Dermis blood vessel endothelial cell (primary cell): Measurements from ENCODE around the gene PCDHGB4. TPM values are rescaled to one million over a fixed set of nuclear protein-coding genes. Genes with fewer than 3 reads are reported as not detected.
A peak's percentile ranks its signal among the peaks of the same experiment; 100 is the strongest.
"Not testable (repeated sequence)": the region's sequence is repeated elsewhere in the genome, so short reads cannot be mapped to it uniquely, and the experiment has no call there.

Experiments used
- DNase-seq: peaks from one replicate; pipeline ENCODE4 v3.0.0; 2010
- total RNA-seq: library from RNA; depleted of rRNA; stranded (reverse); fragments of >200 nt; gene quantifications from 2 replicates; pipeline ENCODE4 v1.2.3, GENCODE V29; 2014

The PCDHGB4 gene
- total RNA-seq = 11.3 and 14.5 TPM in 2 replicates

- peak; percentile 67 for DNase-seq
These were observed at the start of gene PCDHGB4 for GRCh38 chr5:141387557-141388311. PCDHGB4 (plus strand) TSS chr5:141387698; CDS start chr5:141387885, 187 bp downstream.

GRCh38 chr5:141338538-141339306 lies 48.8 kb upstream of the PCDHGB4 start, which contains the start of gene PCDHGA2:
PCDHGA2 (plus strand) TSS chr5:141338760.
- peak; percentile 72 for DNase-seq

DNA sequence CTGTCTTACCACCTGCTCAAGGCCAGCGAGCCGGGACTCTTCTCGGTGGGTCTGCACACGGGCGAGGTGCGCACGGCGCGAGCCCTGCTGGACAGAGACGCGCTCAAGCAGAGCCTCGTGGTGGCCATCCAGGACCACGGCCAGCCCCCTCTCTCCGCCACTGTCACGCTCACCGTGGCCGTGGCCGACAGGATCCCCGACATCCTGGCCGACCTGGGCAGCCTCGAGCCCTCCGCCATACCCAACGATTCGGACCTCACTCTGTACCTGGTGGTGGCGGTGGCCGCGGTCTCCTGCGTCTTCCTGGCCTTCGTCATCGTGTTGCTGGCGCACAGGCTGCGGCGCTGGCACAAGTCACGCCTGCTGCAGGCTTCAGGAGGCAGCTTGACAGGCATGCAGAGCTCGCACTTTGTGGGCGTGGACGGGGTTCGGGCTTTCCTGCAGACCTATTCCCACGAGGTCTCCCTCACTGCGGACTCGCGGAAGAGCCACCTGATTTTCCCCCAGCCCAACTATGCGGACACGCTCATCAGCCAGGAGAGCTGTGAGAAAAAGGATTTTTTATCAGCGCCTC lies 46.6 kb upstream of the PCDHGB4 start:
- DNase-seq = not testable (repeated sequence)

DNA sequence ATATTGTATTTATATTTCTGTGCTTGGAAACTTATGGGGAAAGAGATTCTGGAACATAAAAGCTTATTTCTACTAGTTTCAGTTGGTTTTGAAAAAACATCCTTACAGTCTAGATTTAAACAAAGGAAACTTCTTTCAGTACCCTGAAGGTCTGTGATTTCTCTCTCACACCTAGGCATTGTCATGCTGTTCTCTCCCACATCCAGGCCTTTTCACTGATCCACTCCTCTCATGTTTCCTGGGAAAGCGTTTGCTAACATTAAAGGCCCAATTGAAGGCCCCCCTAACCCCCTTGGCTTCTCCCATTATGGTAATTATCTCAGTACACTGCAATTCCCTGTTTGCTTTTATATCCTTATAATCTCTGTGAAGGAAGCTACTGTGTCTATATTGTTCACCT lies 44.7 kb upstream of the PCDHGB4 start:
- DNase-seq = no peak

- DNase-seq = peak; percentile 78
These were observed 44.1 kb upstream of the PCDHGB4 start, which contains the start of gene PCDHGA3 for GRCh38 chr5:141343242-141343952. PCDHGA3 (plus strand) TSS chr5:141343829; CDS start chr5:141344034, 205 bp downstream.

- no peak for DNase-seq
These were observed 43.5 kb upstream of the PCDHGB4 start for GRCh38 chr5:141343953-141344463.

- DNase-seq = no peak
These were observed 42.2 kb upstream of the PCDHGB4 start for GRCh38 chr5:141345327-141345726.

- DNase-seq = not testable (repeated sequence)
These were observed 41.5 kb upstream of the PCDHGB4 start for GRCh38 chr5:141346017-141346416.

DNA sequence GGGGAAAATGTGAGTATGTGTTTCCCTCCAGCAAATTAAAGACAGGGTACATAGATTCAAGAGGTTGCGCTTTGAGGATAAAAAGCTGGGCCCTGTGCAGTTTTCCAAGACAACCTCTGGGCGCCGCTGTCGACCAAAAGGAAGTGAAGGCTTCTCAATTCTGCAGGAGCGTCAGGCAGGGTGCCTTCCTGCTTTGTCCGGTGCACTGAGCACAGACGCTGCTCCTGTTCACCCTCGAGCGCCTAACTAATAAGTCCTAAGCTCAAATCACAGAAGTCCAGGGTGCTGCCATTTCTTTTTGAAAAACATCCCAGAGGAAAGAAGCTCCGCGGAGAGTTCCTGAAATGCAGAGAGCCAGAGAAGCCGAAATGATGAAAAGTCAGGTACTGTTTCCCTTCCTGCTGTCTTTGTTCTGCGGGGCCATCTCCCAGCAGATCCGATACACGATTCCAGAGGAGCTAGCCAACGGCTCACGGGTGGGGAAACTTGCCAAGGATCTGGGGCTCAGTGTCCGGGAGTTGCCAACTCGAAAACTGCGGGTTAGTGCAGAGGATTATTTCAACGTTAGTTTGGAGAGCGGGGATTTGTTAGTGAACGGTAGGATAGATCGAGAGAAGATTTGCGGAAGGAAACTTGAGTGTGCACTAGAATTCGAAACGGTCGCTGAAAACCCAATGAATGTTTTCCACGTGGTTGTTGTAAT lies 37.4 kb upstream of the PCDHGB4 start, which contains the start of gene PCDHGB1:
PCDHGB1 (plus strand) TSS at position 183 of the 703 bp plus-strand sequence; CDS start at position 345, 162 bp downstream.
- peak; percentile 62 for DNase-seq

- no peak for DNase-seq
These were observed 35.9 kb upstream of the PCDHGB4 start for GRCh38 chr5:141351591-141351990.

- peak; percentile 51 for DNase-seq
These were observed 32.5 kb upstream of the PCDHGB4 start, which contains the start of gene PCDHGA4 for GRCh38 chr5:141354900-141355469. PCDHGA4 (plus strand) TSS chr5:141355021; CDS start chr5:141355108, 87 bp downstream.

DNA sequence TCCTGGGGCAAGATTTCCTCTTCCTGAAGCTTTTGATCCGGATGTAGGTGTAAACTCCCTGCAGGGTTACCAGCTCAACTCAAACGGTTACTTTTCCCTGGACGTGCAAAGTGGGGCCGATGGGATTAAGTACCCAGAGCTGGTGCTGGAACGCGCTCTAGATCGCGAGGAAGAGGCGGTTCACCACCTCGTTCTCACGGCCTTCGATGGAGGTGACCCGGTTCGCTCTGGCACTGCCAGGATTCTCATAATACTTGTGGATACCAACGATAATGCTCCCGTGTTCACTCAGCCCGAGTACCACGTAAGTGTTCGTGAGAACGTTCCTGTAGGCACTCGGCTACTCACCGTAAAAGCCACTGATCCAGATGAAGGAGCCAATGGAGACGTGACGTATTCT lies 31.9 kb upstream of the PCDHGB4 start:
- no peak for DNase-seq

- no peak for DNase-seq
These were observed 31.4 kb upstream of the PCDHGB4 start for GRCh38 chr5:141356133-141356532.

GRCh38 chr5:141356950-141357349 lies 30.5 kb upstream of the PCDHGB4 start:
- no peak for DNase-seq

GRCh38 chr5:141359790-141360426 lies 27.6 kb upstream of the PCDHGB4 start, which contains the start of gene PCDHGB2:
PCDHGB2 (plus strand) TSS chr5:141359994; CDS start chr5:141360136, 142 bp downstream.
- DNase-seq = peak; percentile 70

DNA sequence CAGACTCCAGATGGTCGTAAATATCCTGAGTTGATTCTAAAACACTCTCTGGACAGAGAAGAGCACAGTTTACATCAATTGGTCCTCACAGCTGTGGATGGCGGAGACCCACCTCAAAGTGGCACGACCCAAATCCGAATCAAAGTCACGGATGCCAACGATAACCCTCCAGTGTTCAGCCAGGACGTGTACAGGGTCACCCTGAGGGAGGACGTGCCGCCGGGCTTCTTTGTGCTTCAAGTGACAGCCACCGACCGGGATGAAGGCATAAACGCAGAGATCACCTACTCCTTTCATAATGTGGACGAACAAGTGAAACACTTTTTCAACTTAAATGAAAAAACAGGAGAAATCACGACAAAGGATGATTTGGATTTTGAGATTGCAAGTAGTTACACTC lies 26.8 kb upstream of the PCDHGB4 start:
- DNase-seq = no peak

DNA sequence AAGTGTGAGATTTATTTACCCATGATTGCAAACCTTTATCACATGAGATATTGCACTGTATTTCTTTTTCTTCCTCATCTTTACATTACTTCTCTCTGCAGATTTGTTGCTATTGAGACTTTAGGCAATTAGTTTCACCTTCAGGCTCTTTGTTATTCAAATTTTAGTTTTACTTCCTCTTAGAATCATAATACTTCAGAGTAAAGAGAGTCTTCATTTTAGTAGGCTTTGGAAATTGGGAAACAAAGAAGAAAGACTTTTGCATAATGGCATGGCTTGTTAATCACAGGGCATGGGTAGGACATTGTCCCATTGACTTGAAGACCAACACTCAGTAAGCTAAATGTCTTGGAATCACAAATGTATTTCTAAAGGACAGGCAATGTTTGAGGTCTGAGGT lies 24.8 kb upstream of the PCDHGB4 start:
- no peak for DNase-seq

GRCh38 chr5:141363952-141364660 lies 23.4 kb upstream of the PCDHGB4 start, which contains the start of gene PCDHGA5:
PCDHGA5 (plus strand) TSS chr5:141364162; CDS start chr5:141364331, 169 bp downstream.
- DNase-seq = peak; percentile 32
